ENCODE results near the gene LSM6.

GRCh38 chr4:146165840-146166239, 9.7 kb upstream of the LSM6 start:
- TF ChIP-seq CTCF (IDR thresholded peaks at IDR 0.05 in 8 of 11, conservative IDR thresholded peaks at IDR 0.05 in 3 of 11) (no peak), POLR2AphosphoS5 (IDR thresholded peaks at IDR 0.05) (no peak)
